GM20000 (cell line): ENCODE data around the gene AIFM3.
"Not testable (repeated sequence)": the region's sequence is repeated elsewhere in the genome, so short reads cannot be mapped to it uniquely, and the experiment has no call there.

Source experiments
- DNase-seq: peaks from one replicate; pipeline ENCODE4 v3.0.0; 2012; ENCODE audit warnings: low spot score
- TF ChIP-seq, protein P1 (sequence below): IDR thresholded peaks from 2 replicates; pipeline ENCODE4 v1.5.1; 2012; ENCODE audit warnings: mild to moderate bottlenecking, control low read depth; ENCODE audit errors: extremely low read depth, missing control alignments

AIFM3 gene

DNA sequence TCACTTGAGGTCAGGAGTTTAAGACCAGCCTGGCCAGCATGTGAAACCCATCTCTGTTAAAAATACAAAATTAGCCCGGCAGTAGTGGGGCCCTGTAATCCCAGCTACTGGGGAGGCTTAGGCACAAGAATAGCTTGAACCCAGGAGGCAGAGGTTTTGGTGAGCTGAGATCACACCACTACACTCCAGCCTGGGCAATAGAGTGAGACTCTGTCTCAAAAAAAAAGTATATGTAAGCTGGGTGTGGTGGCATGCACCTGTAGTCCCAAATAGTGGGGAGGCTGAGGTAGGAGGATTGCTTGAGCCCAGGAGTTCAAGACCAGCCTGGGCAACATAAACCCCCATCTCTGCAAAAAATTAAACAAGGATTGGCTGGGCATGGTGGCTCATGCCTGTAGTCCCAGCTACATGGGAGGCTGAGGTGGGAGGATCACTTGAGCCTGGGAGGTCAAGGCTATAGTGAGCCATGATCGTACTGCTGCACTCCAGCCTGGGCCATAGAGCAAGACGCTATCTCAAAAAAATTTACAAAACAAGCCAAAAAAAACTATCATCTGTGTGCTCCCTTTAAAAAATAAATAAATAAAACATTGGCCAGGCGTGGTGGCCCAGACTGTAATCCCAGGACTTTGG, 39.0 kb upstream of the AIFM3 start:
- TF ChIP-seq, protein P1, sequence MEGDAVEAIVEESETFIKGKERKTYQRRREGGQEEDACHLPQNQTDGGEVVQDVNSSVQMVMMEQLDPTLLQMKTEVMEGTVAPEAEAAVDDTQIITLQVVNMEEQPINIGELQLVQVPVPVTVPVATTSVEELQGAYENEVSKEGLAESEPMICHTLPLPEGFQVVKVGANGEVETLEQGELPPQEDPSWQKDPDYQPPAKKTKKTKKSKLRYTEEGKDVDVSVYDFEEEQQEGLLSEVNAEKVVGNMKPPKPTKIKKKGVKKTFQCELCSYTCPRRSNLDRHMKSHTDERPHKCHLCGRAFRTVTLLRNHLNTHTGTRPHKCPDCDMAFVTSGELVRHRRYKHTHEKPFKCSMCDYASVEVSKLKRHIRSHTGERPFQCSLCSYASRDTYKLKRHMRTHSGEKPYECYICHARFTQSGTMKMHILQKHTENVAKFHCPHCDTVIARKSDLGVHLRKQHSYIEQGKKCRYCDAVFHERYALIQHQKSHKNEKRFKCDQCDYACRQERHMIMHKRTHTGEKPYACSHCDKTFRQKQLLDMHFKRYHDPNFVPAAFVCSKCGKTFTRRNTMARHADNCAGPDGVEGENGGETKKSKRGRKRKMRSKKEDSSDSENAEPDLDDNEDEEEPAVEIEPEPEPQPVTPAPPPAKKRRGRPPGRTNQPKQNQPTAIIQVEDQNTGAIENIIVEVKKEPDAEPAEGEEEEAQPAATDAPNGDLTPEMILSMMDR, result no peak
- DNase-seq, result no peak

DNA sequence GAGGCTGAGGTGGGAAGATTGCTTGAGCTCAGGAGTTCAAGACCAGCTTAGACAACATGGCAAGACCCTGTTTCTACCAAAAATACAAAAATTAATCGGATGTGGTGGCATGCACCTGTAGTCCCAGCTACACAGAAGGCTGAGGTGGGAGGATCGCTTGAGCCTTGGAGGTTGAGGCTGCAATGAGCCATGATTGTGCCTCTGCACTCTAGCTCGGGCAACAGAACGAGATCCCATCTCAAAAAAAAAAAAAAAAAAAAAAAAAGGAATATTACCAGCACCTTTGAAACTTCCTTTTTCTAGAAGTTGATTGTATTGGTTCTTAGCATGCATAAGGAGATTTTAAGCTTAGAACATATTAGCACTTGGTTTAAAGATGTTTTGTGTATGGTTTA, 38.5 kb upstream of the AIFM3 start:
- no peak for DNase-seq
- TF ChIP-seq, protein P1, result no peak

DNA sequence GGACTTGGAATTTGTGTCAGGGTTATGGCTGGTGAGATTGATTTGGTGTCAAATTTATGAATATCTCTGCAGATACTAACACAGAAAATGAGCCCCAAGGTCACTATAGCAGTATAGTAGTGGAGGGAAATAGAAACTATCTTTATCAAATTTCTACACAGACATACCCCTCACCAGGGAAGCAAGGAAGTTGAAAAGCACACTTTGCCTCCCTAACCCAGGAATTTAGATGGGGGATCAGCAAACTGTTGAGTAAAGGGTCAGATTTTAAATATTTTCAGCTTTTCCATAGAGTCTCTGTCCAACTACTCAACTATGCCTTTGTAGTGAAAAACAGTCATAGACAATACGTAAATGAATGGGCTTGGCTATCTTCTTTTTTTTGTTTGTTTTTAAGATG, 37.1 kb upstream of the AIFM3 start:
- TF ChIP-seq, protein P1, result no peak
- no peak for DNase-seq

DNA sequence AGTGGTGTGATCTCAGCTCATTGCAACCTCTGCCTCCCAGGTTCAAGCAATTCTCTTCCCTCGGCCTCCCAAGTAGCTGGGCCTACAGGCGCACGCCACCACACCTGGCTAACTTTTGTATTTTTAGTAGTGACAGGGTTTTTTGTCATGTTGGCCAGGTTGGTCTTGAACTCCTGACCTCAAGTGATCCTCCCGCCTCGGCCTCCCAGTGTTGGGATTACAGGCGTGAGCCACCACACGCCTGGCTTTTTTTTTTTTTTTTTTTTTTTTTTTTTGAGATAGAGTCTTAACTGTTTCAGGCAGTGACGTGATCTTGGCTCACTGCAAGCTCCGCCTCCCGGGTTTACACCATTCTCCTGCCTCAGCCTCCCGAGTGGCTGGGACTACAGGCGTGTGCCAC, 36.6 kb upstream of the AIFM3 start:
- not testable (repeated sequence) for DNase-seq

DNA sequence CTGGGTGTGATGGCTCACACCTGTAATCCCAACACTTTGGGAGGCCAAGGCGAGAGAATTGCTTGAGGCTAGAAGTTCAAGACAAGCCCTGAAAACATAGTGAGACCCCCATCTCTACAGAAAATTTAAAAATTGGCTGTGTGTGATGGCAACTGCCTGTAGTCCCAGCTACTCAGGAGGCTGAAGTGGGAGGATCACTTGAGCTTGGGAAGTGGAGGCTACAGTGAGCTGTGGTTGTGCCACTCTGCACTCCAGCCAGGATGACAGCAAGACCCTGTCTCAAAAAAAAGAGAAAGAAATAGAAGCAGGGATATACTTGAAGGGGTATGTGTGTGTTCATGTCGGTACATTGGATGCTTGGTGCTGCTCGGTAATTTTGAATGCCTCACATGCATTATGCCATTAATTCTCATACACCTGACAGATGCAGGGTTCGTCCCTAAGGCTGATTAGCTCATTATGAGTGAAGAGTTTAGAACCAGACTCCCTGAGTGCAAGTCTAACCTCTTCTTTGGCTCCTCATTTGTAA, 35.9 kb upstream of the AIFM3 start:
- DNase-seq, result no peak
- TF ChIP-seq, protein P1, result no peak

DNA sequence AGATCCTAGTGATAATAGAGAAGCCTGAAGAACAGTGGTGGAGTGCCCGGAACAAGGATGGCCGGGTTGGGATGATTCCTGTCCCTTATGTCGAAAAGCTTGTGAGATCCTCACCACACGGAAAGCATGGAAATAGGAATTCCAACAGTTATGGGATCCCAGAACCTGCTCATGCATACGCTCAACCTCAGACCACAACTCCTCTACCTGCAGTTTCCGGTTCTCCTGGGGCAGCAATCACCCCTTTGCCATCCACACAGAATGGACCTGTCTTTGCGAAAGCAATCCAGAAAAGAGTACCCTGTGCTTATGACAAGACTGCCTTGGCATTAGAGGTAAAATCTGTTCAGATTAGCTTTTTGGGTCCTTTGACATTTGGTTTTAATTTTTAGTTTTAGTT, 33.1 kb upstream of the AIFM3 start:
- no peak for DNase-seq
- TF ChIP-seq, protein P1, result no peak

DNA sequence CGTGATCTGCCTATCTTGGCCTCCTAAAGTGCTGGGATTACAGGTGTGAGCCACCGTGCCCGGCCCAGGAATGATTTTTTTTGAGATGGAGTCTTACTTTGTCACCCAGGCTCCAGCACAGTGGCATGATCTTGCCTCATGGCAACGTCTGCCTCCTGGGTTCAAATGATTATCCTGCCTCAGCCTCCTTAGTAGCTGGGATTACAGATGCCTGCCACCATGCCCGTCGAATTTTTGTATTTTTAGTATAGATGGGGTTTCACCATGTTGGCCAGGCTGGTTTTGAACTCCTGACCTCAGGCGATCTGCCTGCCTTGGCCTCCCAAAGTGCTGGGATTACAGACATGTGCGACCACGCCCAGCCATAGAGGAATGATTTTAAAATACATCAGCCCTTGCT, 32.0 kb upstream of the AIFM3 start:
- DNase-seq, result not testable (repeated sequence)

DNA sequence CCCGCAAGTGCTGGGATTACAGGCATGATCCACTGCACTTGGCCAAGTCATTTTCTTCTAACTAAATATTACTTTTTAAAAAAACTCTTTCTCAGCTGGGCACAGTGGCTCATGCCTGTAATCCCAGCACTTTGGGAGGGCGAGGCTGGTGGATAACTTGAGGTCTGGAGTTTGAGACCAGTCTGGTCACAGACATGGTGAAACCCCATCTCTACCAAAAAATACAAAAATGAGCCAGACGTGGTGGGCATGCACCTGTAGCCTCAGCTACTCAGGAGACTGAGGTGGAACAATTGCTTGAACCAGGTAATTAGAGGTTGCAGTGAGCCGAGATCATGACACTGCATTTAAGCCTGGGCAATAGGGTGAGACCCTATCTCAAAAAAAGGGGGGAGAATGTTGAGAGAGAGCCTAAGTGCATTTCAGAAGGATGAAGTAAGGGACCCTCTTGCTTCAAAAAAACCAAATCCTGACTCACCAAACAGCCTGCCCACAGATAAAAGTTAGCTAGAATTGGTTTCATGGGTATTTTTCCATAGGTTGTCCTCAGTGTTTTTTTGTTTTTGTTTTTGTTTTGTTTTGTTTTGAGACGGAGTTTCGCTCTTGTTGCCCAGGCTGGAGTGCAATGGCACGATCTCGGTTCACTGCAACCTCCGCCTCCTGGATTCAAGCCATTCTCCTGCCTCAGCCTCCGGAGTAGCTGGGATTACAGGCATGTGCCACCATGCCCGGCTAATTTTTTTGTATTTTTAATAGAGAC, 31.1 kb upstream of the AIFM3 start:
- DNase-seq, result not testable (repeated sequence)
